Uterus (tissue), 2 donors: Measurements from ENCODE around the gene TULP1.

Source experiments
- CTCF ChIP-seq, 4 experiments: fragments of 200-600 bp in 2 of 4; fragments of 450-650 bp in 2 of 4; sonication (generic) in 2 of 4; IDR thresholded peaks; one replicate each; pipeline ENCODE4 v1.5.1; 2016 to 2019; ENCODE audit warnings: antibody characterized with exemption in 4 of 4, mild to moderate bottlenecking in 2 of 4, moderate library complexity in 1 of 4
- POLR2A ChIP-seq, 2 donors: fragments of 450-650 bp; IDR thresholded peaks; one replicate each; pipeline ENCODE4 v1.6.1; 2016; ENCODE audit warnings: antibody characterized with exemption in 2 of 2, mild to moderate bottlenecking in 1 of 2, moderate library complexity in 1 of 2

DNA sequence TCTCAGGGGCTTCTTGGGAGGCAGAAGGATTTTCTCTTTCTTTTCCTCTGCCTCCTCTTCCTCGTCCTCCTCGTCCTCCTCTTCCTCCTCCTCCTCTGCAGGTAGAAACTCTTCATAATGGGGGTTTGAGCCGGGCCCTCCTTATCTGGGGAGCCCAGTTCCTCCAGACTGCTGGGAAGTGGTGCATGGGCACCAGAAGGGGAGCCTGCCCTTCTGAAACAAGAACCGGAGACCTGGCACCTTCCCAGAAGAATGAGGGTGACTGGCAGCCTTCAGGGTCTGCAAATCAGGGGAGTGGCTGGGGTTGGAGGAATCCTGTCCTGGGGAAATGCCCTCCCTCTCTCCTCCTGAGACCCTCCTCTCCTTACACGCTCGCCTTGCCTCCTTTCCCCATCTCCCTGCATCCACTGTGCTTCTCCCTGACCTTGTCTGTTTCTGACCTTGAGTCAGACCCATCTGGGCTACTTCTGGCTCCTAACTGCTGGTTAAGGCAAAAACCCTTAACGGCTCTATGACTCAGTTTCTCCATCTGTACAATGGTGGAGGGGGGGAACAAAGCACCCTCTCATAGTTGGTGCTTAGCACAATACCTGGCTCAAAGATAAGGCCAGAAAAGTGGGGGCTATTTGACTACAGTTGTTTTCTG lies 1.7 kb downstream of the TULP1 start:
- no peak for TF ChIP-seq POLR2A (IDR thresholded peaks at IDR 0.05)
- no peak for TF ChIP-seq CTCF (IDR thresholded peaks at IDR 0.05)
